Vagina (tissue), 2 donors: ENCODE measurements around the gene NCKAP1. TPM values are rescaled to one million over a fixed set of nuclear protein-coding genes. Genes with fewer than 3 reads are reported as not detected.

ENCODE experiments used
- DNase-seq, 2 donors: peaks; one replicate each; pipeline ENCODE4 v3.0.0-alpha.2; 2017; ENCODE audit errors: extremely low spot score in 2 of 2
- H3K27ac ChIP-seq: fragments of 200-600 bp; sonication (generic); one replicate; pipeline ENCODE4 v1.5.1; 2019
- H3K27me3 ChIP-seq: fragments of 200-600 bp; sonication (generic); one replicate; pipeline ENCODE4 v1.5.1; 2019
- H3K36me3 ChIP-seq, 2 donors: fragments of 200-600 bp; sonication (generic); one replicate each; pipeline ENCODE4 v1.5.1; 2017 to 2019
- H3K4me1 ChIP-seq: fragments of 200-600 bp; sonication (generic); one replicate; pipeline ENCODE4 v1.5.1; 2019
- H3K4me3 ChIP-seq, 2 donors: fragments of 200-600 bp; sonication (generic); 1 replicate in 1 of 2; 2 replicates in 1 of 2; pipeline ENCODE4 v1.5.1; 2016 to 2019
- H3K9me3 ChIP-seq: fragments of 200-600 bp; sonication (generic); one replicate; pipeline ENCODE4 v1.5.1; 2019
- CTCF ChIP-seq, 3 experiments: fragments of 450-650 bp in 2 of 3; fragments of 200-600 bp in 1 of 3; sonication (generic) in 1 of 3; IDR thresholded peaks; one replicate each; pipeline ENCODE4 v1.5.1; 2017 to 2019; ENCODE audit warnings: antibody characterized with exemption in 3 of 3, mild to moderate bottlenecking in 2 of 3, moderate library complexity in 2 of 3
- POLR2A ChIP-seq, 2 donors: fragments of 450-650 bp; IDR thresholded peaks; one replicate each; pipeline ENCODE4 v1.6.1; 2017; ENCODE audit warnings: antibody characterized with exemption in 2 of 2, mild to moderate bottlenecking in 2 of 2, moderate library complexity in 2 of 2
- POLR2AphosphoS5 ChIP-seq, 2 donors: sonication (generic); formaldehyde crosslinking; IDR thresholded peaks; one replicate each; pipeline ENCODE4 v1.9.0; 2017; ENCODE audit warnings: antibody characterized with exemption in 2 of 2, mild to moderate bottlenecking in 2 of 2, low read depth in 1 of 2; ENCODE audit not compliant: insufficient read depth in 1 of 2
- intact Hi-C: fragments of 100-400 bp; cut with DNase I; formaldehyde crosslinking; loops from one replicate; pipeline ENCODE4 v1.15.1; 2023
- total RNA-seq: library from RNA; depleted of rRNA; stranded (reverse); fragments of >200 nt; gene quantifications from one replicate; pipeline ENCODE4 v1.2.3, GENCODE V29; 2016

Gene NCKAP1
- total RNA-seq, 1 donor from 2014 or later, result 135 TPM

GRCh38 chr2:182866095-182866460 lies 172.2 kb downstream of the NCKAP1 start:
- no peak for DNase-seq
- H3K4me3 ChIP-seq, result peak overlapping the region; percentile 53 to 56
- no peaks in the 10 kb centered on the region for H3K9me3 ChIP-seq
- no peaks in the 10 kb centered on the region for H3K36me3 ChIP-seq
- peaks cover 22% of the 10 kb centered on the region for H3K4me1 ChIP-seq
- intact Hi-C loops, result no loop called here
- TF ChIP-seq CTCF (IDR thresholded peaks at IDR 0.05) (no peak), POLR2AphosphoS5 (IDR thresholded peaks at IDR 0.05; ENCODE audit: insufficient read depth in 1 of 2, low read depth in 1 of 2) (no peak)
- no peaks in the 10 kb centered on the region for H3K27me3 ChIP-seq
- H3K27ac ChIP-seq, result peak overlapping the region; percentile 55

GRCh38 chr2:182864949-182865570 lies 173.2 kb downstream of the NCKAP1 start:
- Histone ChIP-seq H3K9me3 (no peaks in the 10 kb centered on the region), H3K36me3 (no peaks in the 10 kb centered on the region), H3K27ac (no peak overlapping the region), H3K4me1 (peaks cover 22% of the 10 kb centered on the region), H3K4me3 (no peak overlapping the region), H3K27me3 (no peaks in the 10 kb centered on the region)
- intact Hi-C loops, result no loop called here
- no peak for DNase-seq
- TF ChIP-seq POLR2A (IDR thresholded peaks at IDR 0.05) (no peak), POLR2AphosphoS5 (IDR thresholded peaks at IDR 0.05; ENCODE audit: insufficient read depth in 1 of 2, low read depth in 1 of 2) (no peak), CTCF (IDR thresholded peaks at IDR 0.05) (no peak)

GRCh38 chr2:182863642-182864041 lies 174.6 kb downstream of the NCKAP1 start:
- TF ChIP-seq POLR2AphosphoS5 (IDR thresholded peaks at IDR 0.05; ENCODE audit: insufficient read depth in 1 of 2, low read depth in 1 of 2), result no peak
- no peak for TF ChIP-seq POLR2A (IDR thresholded peaks at IDR 0.05)
- TF ChIP-seq CTCF (IDR thresholded peaks at IDR 0.05), result no peak
- DNase-seq, result no peak
- Histone ChIP-seq H3K4me3 (no peak overlapping the region), H3K36me3 (no peaks in the 10 kb centered on the region), H3K9me3 (no peaks in the 10 kb centered on the region), H3K27me3 (no peaks in the 10 kb centered on the region), H3K27ac (no peak overlapping the region), H3K4me1 (peaks cover 22% of the 10 kb centered on the region)
- intact Hi-C loops, result no loop called here

GRCh38 chr2:182862091-182862490 lies 176.2 kb downstream of the NCKAP1 start:
- DNase-seq, result no peak
- Histone ChIP-seq H3K36me3 (no peaks in the 10 kb centered on the region), H3K9me3 (no peaks in the 10 kb centered on the region), H3K27me3 (no peaks in the 10 kb centered on the region), H3K27ac (no peak overlapping the region), H3K4me3 (no peak overlapping the region), H3K4me1 (peaks cover 14% of the 10 kb centered on the region)
- no peak for TF ChIP-seq CTCF (IDR thresholded peaks at IDR 0.05)
- no peak for TF ChIP-seq POLR2A (IDR thresholded peaks at IDR 0.05)
- no peak for TF ChIP-seq POLR2AphosphoS5 (IDR thresholded peaks at IDR 0.05; ENCODE audit: insufficient read depth in 1 of 2, low read depth in 1 of 2)
- intact Hi-C loops, result no loop called here

GRCh38 chr2:182860858-182861257 lies 177.4 kb downstream of the NCKAP1 start:
- DNase-seq, result no peak
- H3K36me3 ChIP-seq, result no peaks in the 10 kb centered on the region
- H3K27ac ChIP-seq, result no peak overlapping the region
- H3K27me3 ChIP-seq, result no peaks in the 10 kb centered on the region
- intact Hi-C loops, result no loop called here
- TF ChIP-seq POLR2A (IDR thresholded peaks at IDR 0.05), result no peak
- no peak for TF ChIP-seq CTCF (IDR thresholded peaks at IDR 0.05)
- TF ChIP-seq POLR2AphosphoS5 (IDR thresholded peaks at IDR 0.05; ENCODE audit: insufficient read depth in 1 of 2, low read depth in 1 of 2), result no peak
- H3K4me3 ChIP-seq, result no peak overlapping the region
- peaks cover 1% of the 10 kb centered on the region for H3K4me1 ChIP-seq
- no peaks in the 10 kb centered on the region for H3K9me3 ChIP-seq
